ENCODE measurements around the gene PDE6D. TPM values are rescaled to one million over a fixed set of nuclear protein-coding genes. Genes with fewer than 3 reads are reported as not detected.
"Not testable (repeated sequence)": the region's sequence is repeated elsewhere in the genome, so short reads cannot be mapped to it uniquely, and the experiment has no call there.

Gene PDE6D
- total RNA-seq, 2 donors from 2014 or later, result 20.4 to 28.9 TPM

DNA sequence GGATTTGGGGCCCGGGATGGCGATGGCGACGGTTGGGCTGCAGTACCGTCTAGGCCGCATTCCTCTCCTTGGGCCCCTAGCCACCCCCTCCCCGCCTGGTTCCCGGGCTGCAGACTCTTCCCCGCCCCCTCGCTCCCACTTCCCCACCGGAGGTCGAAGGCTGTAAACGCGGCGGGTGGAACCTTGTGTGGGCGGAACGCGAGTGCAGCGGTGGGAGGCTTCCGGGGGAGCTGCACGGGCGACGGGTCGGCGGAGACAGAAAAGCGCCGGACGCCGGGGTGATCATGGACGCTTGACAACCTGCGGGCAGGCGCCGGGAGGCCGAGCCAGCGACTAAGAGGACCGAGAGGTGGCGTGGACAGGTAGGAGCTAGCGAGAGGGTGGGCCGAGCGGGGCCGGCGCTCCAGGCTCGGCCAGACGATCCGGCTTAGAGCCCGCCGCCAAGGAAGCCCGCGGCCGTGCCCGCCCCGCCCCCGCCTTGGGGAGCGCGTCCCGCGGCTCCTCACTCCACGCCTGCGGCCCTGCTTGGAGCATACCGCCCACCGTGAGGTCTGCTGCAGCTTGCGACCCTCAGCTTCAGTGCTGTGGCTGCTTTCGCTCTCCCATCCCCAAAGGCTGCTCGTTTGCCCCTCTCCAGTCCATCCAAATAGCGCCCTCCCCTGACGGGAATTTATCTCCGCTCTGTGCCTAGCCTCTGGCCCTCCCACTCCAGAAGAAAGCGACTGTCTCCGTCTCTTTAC is 5.3 kb upstream of the PDE6D start, which contains the start of gene COPS7B:
COPS7B (plus strand) TSS at position 269 of the 740 bp plus-strand sequence. CDS start 2,126 bp downstream, outside the sequence.
- Mint-ChIP-seq H3K9me3 (no peaks in the 10 kb centered on the region), H3K27ac (peak within 1 kb of the TSS; percentile 73), H3K27me3 (no peaks in the 10 kb centered on the region), H3K4me1 (peaks cover 51% of the 10 kb centered on the region), H3K36me3 (ENCODE audit: low read depth) (peaks cover 46% of the 10 kb centered on the region), H3K4me3 (peak within 1 kb of the TSS; percentile 89)
- peak; percentile 68 for ATAC-seq (replicated peaks)

DNA sequence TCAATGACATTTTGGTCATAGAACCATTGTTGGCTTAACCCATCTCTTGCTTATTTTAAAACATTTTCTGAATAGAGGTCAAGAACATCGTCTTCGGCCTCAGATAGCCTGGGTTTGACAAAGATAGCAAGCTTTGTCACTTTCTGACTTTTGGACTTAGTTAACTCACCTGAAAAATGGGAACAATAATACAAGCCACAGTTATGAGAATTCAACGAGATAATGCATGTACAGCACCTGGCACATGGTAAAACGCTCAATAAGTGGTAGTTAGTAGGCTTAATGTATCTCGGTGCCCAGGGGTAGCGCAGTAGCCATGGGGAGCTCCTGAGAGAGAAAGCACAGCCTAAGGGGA is 4.7 kb upstream of the PDE6D start:
- no peaks in the 10 kb centered on the region for H3K27me3 Mint-ChIP-seq
- H3K36me3 Mint-ChIP-seq (ENCODE audit: low read depth), result peaks cover 41% of the 10 kb centered on the region
- peaks cover 47% of the 10 kb centered on the region for H3K4me1 Mint-ChIP-seq
- H3K4me3 Mint-ChIP-seq, result peak overlapping the region; percentile 89
- ATAC-seq (replicated peaks), result no peak
- peak overlapping the region; percentile 73 for H3K27ac Mint-ChIP-seq
- H3K9me3 Mint-ChIP-seq, result no peaks in the 10 kb centered on the region

DNA sequence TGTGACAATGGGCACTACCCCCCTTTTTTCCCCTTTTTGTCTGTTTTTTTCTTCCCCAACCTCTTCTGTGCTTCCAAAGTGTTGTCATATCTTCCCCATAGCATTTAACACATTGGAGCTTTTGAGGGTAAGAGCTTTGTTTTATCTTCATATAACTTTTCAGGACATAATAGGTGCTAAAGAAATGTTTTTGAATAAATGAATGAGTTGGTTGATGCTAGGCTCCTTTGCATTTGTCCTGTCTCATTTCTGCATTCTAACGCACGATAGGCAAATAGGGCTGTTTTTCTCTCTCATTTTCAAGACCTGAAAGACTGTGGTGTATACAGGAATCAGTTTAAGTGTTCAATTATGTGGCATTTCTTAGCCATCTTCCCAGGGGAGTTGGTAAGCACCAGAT is 4.3 kb upstream of the PDE6D start:
- H3K36me3 Mint-ChIP-seq (ENCODE audit: low read depth), result peaks cover 37% of the 10 kb centered on the region
- ATAC-seq (replicated peaks), result no peak
- peak overlapping the region; percentile 73 for H3K27ac Mint-ChIP-seq
- peak overlapping the region; percentile 89 for H3K4me3 Mint-ChIP-seq
- H3K9me3 Mint-ChIP-seq, result no peaks in the 10 kb centered on the region
- H3K4me1 Mint-ChIP-seq, result peaks cover 47% of the 10 kb centered on the region
- no peaks in the 10 kb centered on the region for H3K27me3 Mint-ChIP-seq

DNA sequence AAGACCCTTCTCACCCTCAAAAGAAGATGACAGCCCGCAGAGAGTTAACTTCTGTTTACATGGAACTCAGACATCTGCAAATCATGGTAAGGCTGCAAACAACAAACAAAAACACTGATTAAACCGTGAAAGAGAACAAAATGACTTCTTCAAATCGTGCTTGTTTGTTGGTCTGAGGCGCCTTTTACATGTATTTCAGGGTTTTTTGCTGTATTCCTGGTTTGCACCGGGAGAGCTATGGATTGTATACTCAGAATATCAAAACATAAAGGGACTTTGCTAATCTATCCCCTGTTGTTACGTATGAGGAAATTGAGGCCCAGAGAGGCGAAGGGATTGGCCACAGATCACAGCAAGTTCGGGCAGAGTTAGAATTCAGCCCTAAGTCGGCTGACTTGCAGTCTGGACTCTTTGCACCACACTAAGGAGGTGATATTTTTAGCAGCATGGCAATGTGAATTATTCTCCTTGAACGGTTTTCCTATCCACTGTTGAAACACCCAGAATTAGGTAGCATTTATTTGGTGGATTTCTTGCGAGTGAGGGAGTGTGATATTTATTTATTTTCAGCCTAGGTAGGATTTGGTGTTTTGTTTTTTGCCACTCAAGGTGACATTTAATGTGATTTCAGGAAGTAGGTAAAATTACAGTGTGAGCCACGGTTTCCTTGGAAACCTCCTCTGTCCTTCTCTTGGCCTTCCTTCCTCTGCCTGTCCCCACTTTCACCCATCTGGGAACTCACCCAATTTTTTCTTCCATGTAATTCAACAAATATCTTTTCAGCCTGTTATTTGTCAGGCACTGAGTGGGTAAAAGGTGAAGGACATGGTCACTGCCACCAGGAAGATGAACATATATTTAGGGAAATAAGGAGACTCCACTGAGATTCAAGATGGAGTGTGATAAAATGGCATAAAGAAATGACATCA is 980 bp upstream of the PDE6D start:
- H3K36me3 Mint-ChIP-seq (ENCODE audit: low read depth), result peaks cover 5% of the 10 kb centered on the region
- H3K27me3 Mint-ChIP-seq, result no peaks in the 10 kb centered on the region
- peak; percentile 26 for ATAC-seq (replicated peaks)
- peak overlapping the region; percentile 94 for H3K4me3 Mint-ChIP-seq
- peaks cover 44% of the 10 kb centered on the region for H3K4me1 Mint-ChIP-seq
- H3K9me3 Mint-ChIP-seq, result no peaks in the 10 kb centered on the region
- peak overlapping the region; percentile 91 for H3K27ac Mint-ChIP-seq

- H3K27ac Mint-ChIP-seq, result no peak overlapping the region
- peaks cover 33% of the 10 kb centered on the region for H3K4me1 Mint-ChIP-seq
- H3K36me3 Mint-ChIP-seq (ENCODE audit: low read depth), result no peaks in the 10 kb centered on the region
- no peaks in the 10 kb centered on the region for H3K27me3 Mint-ChIP-seq
- H3K4me3 Mint-ChIP-seq, result peak overlapping the region; percentile 94
- ATAC-seq (replicated peaks), result no peak
- no peaks in the 10 kb centered on the region for H3K9me3 Mint-ChIP-seq
Measured at GRCh38 chr2:231780123-231780908, 766 bp downstream of the PDE6D start.

- H3K9me3 Mint-ChIP-seq, result no peaks in the 10 kb centered on the region
- H3K27ac Mint-ChIP-seq, result no peak overlapping the region
- no peak overlapping the region for H3K4me3 Mint-ChIP-seq
- H3K27me3 Mint-ChIP-seq, result no peaks in the 10 kb centered on the region
- H3K36me3 Mint-ChIP-seq (ENCODE audit: low read depth), result no peaks in the 10 kb centered on the region
- peaks cover 8% of the 10 kb centered on the region for H3K4me1 Mint-ChIP-seq
- peak; percentile 23 for ATAC-seq (replicated peaks)
Measured at GRCh38 chr2:231769170-231770136, 11.6 kb downstream of the PDE6D start.

GRCh38 chr2:231765496-231765929 is 15.6 kb downstream of the PDE6D start:
- H3K27ac Mint-ChIP-seq, result peak overlapping the region; percentile 12
- no peaks in the 10 kb centered on the region for H3K9me3 Mint-ChIP-seq
- peaks cover 5% of the 10 kb centered on the region for H3K36me3 Mint-ChIP-seq (ENCODE audit: low read depth)
- H3K4me3 Mint-ChIP-seq, result no peak overlapping the region
- no peaks in the 10 kb centered on the region for H3K27me3 Mint-ChIP-seq
- ATAC-seq (replicated peaks), result peak; percentile 23
- peaks cover 8% of the 10 kb centered on the region for H3K4me1 Mint-ChIP-seq

- H3K27ac Mint-ChIP-seq, result no peak overlapping the region
- no peaks in the 10 kb centered on the region for H3K27me3 Mint-ChIP-seq
- peaks cover 5% of the 10 kb centered on the region for H3K36me3 Mint-ChIP-seq (ENCODE audit: low read depth)
- ATAC-seq (replicated peaks), result no peak
- peaks cover 8% of the 10 kb centered on the region for H3K4me1 Mint-ChIP-seq
- no peaks in the 10 kb centered on the region for H3K9me3 Mint-ChIP-seq
- no peak overlapping the region for H3K4me3 Mint-ChIP-seq
Measured at GRCh38 chr2:231764760-231765159, 16.3 kb downstream of the PDE6D start.

- Mint-ChIP-seq H3K4me3 (no peak overlapping the region), H3K9me3 (no peaks in the 10 kb centered on the region), H3K27ac (no peak overlapping the region), H3K27me3 (no peaks in the 10 kb centered on the region), H3K36me3 (ENCODE audit: low read depth) (peaks cover 5% of the 10 kb centered on the region), H3K4me1 (peaks cover 8% of the 10 kb centered on the region)
- no peak for ATAC-seq (replicated peaks)
Measured at GRCh38 chr2:231764124-231764523, 17.0 kb downstream of the PDE6D start.

GRCh38 chr2:231761735-231762134 is 19.3 kb downstream of the PDE6D start:
- Mint-ChIP-seq H3K36me3 (ENCODE audit: low read depth) (peaks cover 5% of the 10 kb centered on the region), H3K9me3 (no peaks in the 10 kb centered on the region), H3K27ac (no peak overlapping the region), H3K4me1 (peaks cover 8% of the 10 kb centered on the region), H3K4me3 (no peak overlapping the region), H3K27me3 (no peaks in the 10 kb centered on the region)
- no peak for ATAC-seq (replicated peaks)

DNA sequence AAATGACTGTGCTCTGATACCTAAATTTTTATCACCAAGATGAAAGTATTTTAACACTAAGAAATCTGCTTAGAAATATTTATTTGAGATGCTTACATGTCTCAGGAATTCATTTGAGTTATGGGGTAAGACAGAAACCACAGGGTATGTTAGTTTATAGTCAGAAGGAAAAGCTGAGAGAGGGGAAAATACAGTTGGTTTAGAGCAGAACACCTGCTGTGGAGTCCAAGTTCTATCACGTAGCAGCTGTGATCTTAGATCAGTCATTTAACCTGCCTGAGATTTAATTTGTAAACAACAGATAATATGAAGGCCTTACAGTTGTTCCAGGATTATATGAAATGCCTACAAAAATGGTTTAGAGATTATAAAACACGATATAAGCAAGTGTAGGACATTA is 29.0 kb downstream of the PDE6D start:
- ATAC-seq (replicated peaks), result no peak
- Mint-ChIP-seq H3K27ac (no peak overlapping the region), H3K4me3 (no peak overlapping the region)

DNA sequence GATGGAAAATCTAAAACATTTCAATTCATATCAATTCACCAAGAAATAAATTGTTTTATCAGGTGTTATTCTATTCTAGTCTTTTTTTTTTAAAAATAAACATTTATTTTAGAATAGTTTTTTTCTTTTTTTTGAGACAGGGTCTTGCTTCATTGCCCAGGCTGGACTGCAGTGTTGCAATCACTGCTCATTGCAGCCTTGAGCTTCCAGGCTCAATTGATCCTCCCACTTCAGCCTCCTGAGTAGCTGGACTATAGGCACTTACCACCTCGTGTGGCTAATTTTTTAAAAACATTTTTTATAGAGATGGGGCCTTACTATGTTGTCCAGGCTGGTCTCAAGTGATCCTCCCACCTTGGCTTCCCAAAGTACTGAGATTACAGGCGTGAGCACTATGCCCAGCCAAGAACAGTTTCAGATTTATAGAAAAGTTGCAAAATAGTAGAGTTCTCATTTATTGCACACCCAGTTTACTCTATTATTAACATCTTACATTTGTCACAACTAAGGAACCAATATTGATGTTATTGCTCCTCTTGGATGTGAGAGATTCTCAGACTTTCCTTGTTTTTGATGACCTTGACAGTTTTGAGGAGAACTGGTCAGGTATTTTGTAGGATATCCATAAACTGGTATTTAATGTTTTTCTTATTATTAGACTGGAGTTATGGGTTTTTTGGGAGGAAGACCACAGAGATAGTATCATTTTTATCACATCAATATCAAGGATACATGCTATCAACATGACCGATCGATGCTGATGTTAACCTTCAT is 29.9 kb downstream of the PDE6D start:
- H3K36me3 Mint-ChIP-seq (ENCODE audit: low read depth), result no peaks in the 10 kb centered on the region
- H3K27ac Mint-ChIP-seq, result no peak overlapping the region
- H3K4me1 Mint-ChIP-seq, result no peaks in the 10 kb centered on the region
- ATAC-seq (replicated peaks), result no peak
- no peaks in the 10 kb centered on the region for H3K27me3 Mint-ChIP-seq
- no peaks in the 10 kb centered on the region for H3K9me3 Mint-ChIP-seq
- H3K4me3 Mint-ChIP-seq, result no peak overlapping the region

More for the DNA sequence above, 29.0 kb downstream of the PDE6D start:
- Mint-ChIP-seq H3K9me3 (no peaks in the 10 kb centered on the region), H3K36me3 (ENCODE audit: low read depth) (no peaks in the 10 kb centered on the region), H3K27me3 (no peaks in the 10 kb centered on the region), H3K4me1 (no peaks in the 10 kb centered on the region)

GRCh38 chr2:231749016-231749415 is 32.1 kb downstream of the PDE6D start:
- not testable (repeated sequence) for ATAC-seq (replicated peaks); H3K27ac Mint-ChIP-seq; H3K4me3 Mint-ChIP-seq; H3K4me1 Mint-ChIP-seq; H3K9me3 Mint-ChIP-seq; H3K36me3 Mint-ChIP-seq (ENCODE audit: low read depth); H3K27me3 Mint-ChIP-seq
